T47D (cell line): ENCODE data around the gene RAMP1.

Experiments used
- DNase-seq, 2 experiments: peaks; one replicate each; pipeline versions ENCODE4 v3.0.0 to v3.0.0-alpha.2; 2011 to 2012; ENCODE audit warnings: low read depth in 1 of 2, low spot score in 1 of 2
- JUND ChIP-seq: IDR thresholded peaks from 2 replicates; pipeline ENCODE4 v1.6.1; 2012; ENCODE audit warnings: low read depth
- in situ Hi-C: cut with HindIII; loops from 2 replicates; pipeline ENCODE4 v1.10.0; 2016; ENCODE audit warnings: low sequenced_read_pairs, low pct_unique_long_range_greater_than_20kb

Gene RAMP1

GRCh38 chr2:237896507-237896892, 37.1 kb downstream of the RAMP1 start:
- no peak for TF ChIP-seq JUND
- in situ Hi-C loops, result no loop called here
- DNase-seq, result no peak

GRCh38 chr2:237896956-237897355, 37.5 kb downstream of the RAMP1 start:
- TF ChIP-seq JUND, result no peak
- in situ Hi-C loops, result no loop called here
- DNase-seq, result no peak

DNA sequence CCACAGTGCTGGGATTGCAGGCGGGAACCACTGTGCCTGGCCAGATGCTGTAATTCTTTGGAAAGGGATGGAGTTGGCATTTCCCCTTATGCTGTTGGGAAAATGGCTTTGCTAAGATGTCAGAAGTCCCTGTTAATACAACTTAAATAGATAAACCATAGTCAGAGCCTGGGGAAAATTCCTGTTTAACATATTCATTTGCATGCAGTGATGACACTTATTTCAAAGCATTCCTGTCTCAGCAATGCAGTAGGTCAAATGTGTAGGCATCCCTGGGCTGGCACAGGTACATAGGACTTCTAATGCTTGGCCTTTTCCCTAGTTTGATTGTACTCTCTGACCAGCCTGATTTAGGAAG, 38.6 kb downstream of the RAMP1 start:
- DNase-seq, result no peak
- no peak for TF ChIP-seq JUND
- in situ Hi-C loops, result no loop called here

GRCh38 chr2:237900891-237901831, 41.7 kb downstream of the RAMP1 start:
- in situ Hi-C loops, result no loop called here
- no peak for TF ChIP-seq JUND
- DNase-seq, result no peak

GRCh38 chr2:237901932-237902850, 42.8 kb downstream of the RAMP1 start:
- no peak for DNase-seq
- in situ Hi-C loops, result no loop called here
- TF ChIP-seq JUND, result no peak

DNA sequence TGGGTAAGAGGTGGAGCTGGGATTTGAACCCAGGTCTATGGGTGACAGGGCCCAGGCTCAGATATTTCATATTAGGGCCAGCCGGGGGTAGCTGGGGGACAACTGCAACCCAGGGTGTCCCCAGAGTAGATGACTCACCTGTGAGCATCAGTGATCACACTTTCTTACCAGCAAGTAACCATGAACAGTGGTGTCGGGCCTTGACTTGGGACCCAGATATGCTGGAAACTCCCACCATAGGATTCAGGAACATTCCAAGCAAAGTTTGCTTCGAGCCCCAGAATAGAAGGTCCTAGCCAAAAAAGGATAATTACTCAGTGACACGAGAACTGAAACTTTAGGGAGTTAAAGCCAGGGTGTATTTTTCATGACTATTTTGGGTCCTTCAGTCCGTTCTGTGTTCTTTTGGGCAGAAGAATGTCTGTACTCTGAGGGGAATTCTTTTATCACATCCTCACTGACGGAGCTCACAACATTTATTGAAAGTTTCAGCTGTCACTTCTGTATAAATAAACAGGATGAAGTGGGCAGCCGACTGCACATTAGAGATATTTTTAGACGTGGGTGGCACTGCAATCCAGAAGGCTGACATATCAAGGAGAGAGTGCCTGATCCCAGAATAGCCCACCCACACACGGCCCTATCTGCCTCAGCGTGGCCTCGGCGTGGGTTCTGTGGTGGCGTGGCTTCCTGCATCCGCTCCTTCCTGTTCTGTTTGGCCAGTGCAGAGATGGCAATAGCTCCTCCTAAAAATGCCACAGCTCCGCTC, 45.6 kb downstream of the RAMP1 start:
- no peak for DNase-seq
- no peak for TF ChIP-seq JUND
- in situ Hi-C loops, result no loop called here

GRCh38 chr2:237907144-237907543, 47.7 kb downstream of the RAMP1 start:
- TF ChIP-seq JUND, result no peak

GRCh38 chr2:237909075-237909695, 49.8 kb downstream of the RAMP1 start:
- TF ChIP-seq JUND, result no peak
- in situ Hi-C loops, result no loop called here
- no peak for DNase-seq

More at GRCh38 chr2:237907144-237907543, 47.7 kb downstream of the RAMP1 start:
- no peak for DNase-seq
- in situ Hi-C loops, result no loop called here

DNA sequence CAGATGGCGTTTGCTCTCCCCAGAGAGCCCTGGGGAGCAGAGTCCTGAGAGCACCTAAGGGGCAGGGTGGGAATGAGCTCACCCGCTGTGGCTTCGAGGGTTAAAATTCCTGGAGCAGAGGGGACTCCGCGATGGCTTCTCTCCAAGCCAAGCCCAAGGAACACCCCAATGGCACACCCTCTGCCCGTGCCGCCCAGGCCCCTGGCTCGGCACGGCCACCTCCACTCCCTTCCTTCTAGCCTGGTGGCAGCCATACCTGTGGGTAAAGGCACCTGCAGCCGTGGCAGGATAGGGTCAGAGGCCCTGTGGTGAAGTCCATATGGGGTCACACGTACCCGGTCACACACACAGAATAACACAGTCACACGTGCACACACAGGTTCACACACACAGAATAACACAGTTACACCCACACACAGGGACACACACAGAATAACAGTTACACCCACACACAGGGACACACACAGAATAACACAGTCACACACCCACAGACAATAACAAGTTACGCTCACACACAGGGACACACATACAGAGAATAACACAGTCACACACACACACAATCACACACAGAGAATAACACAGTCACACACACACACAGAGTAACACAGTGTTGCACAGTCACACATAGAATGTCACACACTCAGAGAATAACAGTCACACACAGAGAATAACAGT, 50.5 kb downstream of the RAMP1 start:
- DNase-seq, result no peak
- in situ Hi-C loops, result no loop called here
- no peak for TF ChIP-seq JUND

GRCh38 chr2:237910576-237911362, 51.3 kb downstream of the RAMP1 start:
- no peak for TF ChIP-seq JUND
- no peak for DNase-seq
- in situ Hi-C loops, result no loop called here

DNA sequence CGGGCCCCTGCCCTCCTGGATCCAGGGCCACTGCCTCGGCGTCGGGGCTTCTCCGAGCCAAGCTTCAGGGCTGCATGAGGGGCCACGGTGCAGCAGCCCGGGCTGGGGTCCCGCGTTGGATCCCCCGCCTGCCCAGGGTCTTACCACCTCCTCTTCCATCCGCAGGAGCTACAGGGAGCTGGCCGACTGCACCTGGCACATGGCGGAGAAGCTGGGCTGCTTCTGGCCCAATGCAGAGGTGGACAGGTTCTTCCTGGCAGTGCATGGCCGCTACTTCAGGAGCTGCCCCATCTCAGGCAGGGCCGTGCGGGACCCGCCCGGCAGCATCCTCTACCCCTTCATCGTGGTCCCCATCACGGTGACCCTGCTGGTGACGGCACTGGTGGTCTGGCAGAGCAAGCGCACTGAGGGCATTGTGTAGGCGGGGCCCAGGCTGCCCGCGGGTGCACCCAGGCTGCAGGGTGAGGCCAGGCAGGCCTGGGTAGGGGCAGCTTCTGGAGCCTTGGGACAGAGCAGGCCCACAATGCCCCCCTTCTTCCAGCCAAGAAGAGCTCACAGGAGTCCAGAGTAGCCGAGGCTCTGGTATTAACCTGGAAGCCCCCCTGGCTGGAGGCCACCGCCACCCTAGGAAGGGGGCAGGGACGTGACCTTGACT, 52.1 kb downstream of the RAMP1 start:
- in situ Hi-C loops, result no loop called here
- no peak for TF ChIP-seq JUND

More for the DNA sequence above, 52.1 kb downstream of the RAMP1 start:
- no peak for DNase-seq
